Loucy (cell line): ENCODE results near the gene PDE4D.

Experiments
- H2AFZ ChIP-seq: fragments of 200-600 bp; sonication (generic); 2 replicates; pipeline ENCODE4 v1.6.0; 2016; ENCODE audit warnings: antibody characterized with exemption, mild to moderate bottlenecking, low read length, moderate library complexity
- H3F3A ChIP-seq: fragments of 200-600 bp; 2 replicates; pipeline ENCODE4 v1.6.0; 2016; ENCODE audit warnings: antibody characterized with exemption, low read depth, mild to moderate bottlenecking
- H3K27me3 ChIP-seq: fragments of 200-600 bp; sonication (generic); 2 replicates; pipeline ENCODE4 v1.6.1; 2014; ENCODE audit warnings: low read length, mild to moderate bottlenecking; ENCODE audit not compliant: insufficient read depth, poor library complexity, severe bottlenecking
- H3K36me3 ChIP-seq: fragments of 200-600 bp; sonication (generic); 2 replicates; pipeline ENCODE4 v1.6.1; 2016; ENCODE audit warnings: low read length; ENCODE audit not compliant: insufficient read depth
- H3K4me1 ChIP-seq: fragments of 200-600 bp; sonication (generic); 2 replicates; pipeline ENCODE4 v1.5.1; 2014; ENCODE audit warnings: low read length, mild to moderate bottlenecking; ENCODE audit not compliant: insufficient read depth, poor library complexity, severe bottlenecking
- H3K4me2 ChIP-seq: fragments of 200-600 bp; sonication (generic); 2 replicates; pipeline ENCODE4 v1.6.0; 2014; ENCODE audit warnings: antibody characterized with exemption, low read length, low read depth, mild to moderate bottlenecking; ENCODE audit not compliant: poor library complexity, severe bottlenecking
- H3K4me3 ChIP-seq: fragments of 200-600 bp; sonication (generic); 2 replicates; pipeline ENCODE4 v1.5.1; 2014; ENCODE audit warnings: low read length, mild to moderate bottlenecking, mixed read lengths; ENCODE audit not compliant: poor library complexity, severe bottlenecking
- H3K79me2 ChIP-seq: fragments of 200-600 bp; sonication (generic); 2 replicates; pipeline ENCODE4 v1.6.1; 2014; ENCODE audit warnings: low read length; ENCODE audit not compliant: insufficient read depth
- H3K9ac ChIP-seq: fragments of 200-600 bp; sonication (generic); 2 replicates; pipeline ENCODE4 v1.6.0; 2014; ENCODE audit warnings: mild to moderate bottlenecking, low read depth, low read length, moderate library complexity; ENCODE audit not compliant: poor library complexity, severe bottlenecking
- H3K9me2 ChIP-seq: fragments of 200-600 bp; sonication (generic); replicated peaks from 2 replicates; pipeline ENCODE4 v1.6.1; 2016; ENCODE audit warnings: low read depth, low read length, mixed read lengths
- H3K9me3 ChIP-seq: fragments of 200-600 bp; sonication (generic); 2 replicates; pipeline ENCODE4 v1.6.1; 2014; ENCODE audit warnings: mild to moderate bottlenecking, antibody characterized with exemption, low read length, low read depth; ENCODE audit not compliant: insufficient read depth
- H4K20me1 ChIP-seq: fragments of 200-600 bp; sonication (generic); 2 replicates; pipeline ENCODE4 v1.6.0; 2014; ENCODE audit warnings: antibody characterized with exemption, low read length, mild to moderate bottlenecking; ENCODE audit not compliant: insufficient read depth, poor library complexity, severe bottlenecking
- CTCF ChIP-seq: fragments of 200-600 bp; sonication (generic); conservative IDR thresholded peaks from 2 replicates; pipeline ENCODE4 v1.5.1; 2014; ENCODE audit warnings: mild to moderate bottlenecking, antibody characterized with exemption, low read length
- EZH2phosphoT487 ChIP-seq: fragments of 200-600 bp; IDR thresholded peaks from 2 replicates; pipeline ENCODE4 v1.6.1; 2018; ENCODE audit warnings: antibody characterized with exemption, mild to moderate bottlenecking, moderate library complexity, borderline replicate concordance

PDE4D gene

GRCh38 chr5:59367791-59368394, 525.6 kb downstream of the PDE4D start:
- Histone ChIP-seq H2AFZ (peak overlapping the region; percentile 70; the same call in 1 of the 2 replicates), H3K79me2 (no peaks in the 10 kb centered on the region), H3K9ac (no peak overlapping the region), H3K9me2 (no peaks in the 10 kb centered on the region), H3K36me3 (no peaks in the 10 kb centered on the region), H4K20me1 (no peaks in the 10 kb centered on the region), H3K4me1 (no peaks in the 10 kb centered on the region), H3K4me2 (no peak overlapping the region), H3K9me3 (no peaks in the 10 kb centered on the region), H3F3A (no peaks in the 10 kb centered on the region), H3K4me3 (no peak overlapping the region), H3K27me3 (no peaks in the 10 kb centered on the region)
- TF ChIP-seq EZH2phosphoT487 (no peak), CTCF (peak; percentile 91)

- Histone ChIP-seq H3K79me2 (no peaks in the 10 kb centered on the region), H2AFZ (no peak overlapping the region), H3K4me1 (no peaks in the 10 kb centered on the region), H3K4me2 (no peak overlapping the region), H3K27me3 (no peaks in the 10 kb centered on the region), H3K9me2 (no peaks in the 10 kb centered on the region), H3K4me3 (no peak overlapping the region), H3F3A (no peaks in the 10 kb centered on the region), H4K20me1 (no peaks in the 10 kb centered on the region), H3K9ac (no peak overlapping the region), H3K36me3 (no peaks in the 10 kb centered on the region), H3K9me3 (no peaks in the 10 kb centered on the region)
- TF ChIP-seq CTCF (no peak), EZH2phosphoT487 (no peak)
Measured at GRCh38 chr5:59366784-59367183, 526.7 kb downstream of the PDE4D start.

GRCh38 chr5:59362438-59362837, 531.1 kb downstream of the PDE4D start:
- H3K4me3 ChIP-seq = no peak overlapping the region

More at GRCh38 chr5:59362438-59362837, 531.1 kb downstream of the PDE4D start:
- Histone ChIP-seq H3K9me2 (no peaks in the 10 kb centered on the region), H3K36me3 (no peaks in the 10 kb centered on the region), H3K9ac (no peak overlapping the region), H3K4me1 (no peaks in the 10 kb centered on the region), H3K4me2 (no peak overlapping the region), H3K9me3 (no peaks in the 10 kb centered on the region), H2AFZ (no peak overlapping the region), H3F3A (no peaks in the 10 kb centered on the region), H3K79me2 (no peaks in the 10 kb centered on the region), H3K27me3 (no peaks in the 10 kb centered on the region), H4K20me1 (no peaks in the 10 kb centered on the region)
- TF ChIP-seq EZH2phosphoT487 = no peak
- no peak for TF ChIP-seq CTCF
